Measurements from ENCODE around the gene RRAS2. TPM values are rescaled to one million over a fixed set of nuclear protein-coding genes. Genes with fewer than 3 reads are reported as not detected.

RRAS2 gene
- total and polyA plus RNA-seq, 2 donors (not counting 3 experiments of a cell fraction or from before 2014, with no cell fraction given) = 30.1 to 80.5 TPM

GRCh38 chr11:14336507-14337503, 22.2 kb downstream of the RRAS2 start:
- no peaks in the 10 kb centered on the region for H3K9me3 ChIP-seq (replicated peaks; ENCODE audit: control insufficient read depth, insufficient read depth, low read length)
- no peaks in the 10 kb centered on the region for H3K27me3 ChIP-seq (ENCODE audit: control insufficient read depth in 2 of 2, insufficient read depth in 2 of 2, low read length in 2 of 2)
- DNase-seq (ENCODE audit: low read depth, low spot score) (peak; percentile 71), FAIRE-seq (no peak)
- dilution Hi-C loops (cut with MboI; ENCODE audit: extremely low pct_ligation_motif_present, low sequenced_read_pairs) (no loop called here), intact Hi-C loops (cut with micrococcal nuclease) (no loop called here)
- no peak overlapping the region for H3K9ac ChIP-seq (replicated peaks; ENCODE audit: extremely low read depth, insufficient read depth, low read length)
- BruUV-seq (replicated peaks) = TSS peak; percentile 53
- H3K27ac ChIP-seq (ENCODE audit: insufficient read depth, low read depth, low read length) = peak overlapping the region; percentile 9
- H3K4me2 ChIP-seq (ENCODE audit: insufficient read depth, low read length) = no peak overlapping the region
- no peak overlapping the region for H3K4me3 ChIP-seq (replicated peaks in 1 of 3; ENCODE audit: insufficient read depth in 1 of 3, low read depth in 1 of 3, low read length in 3 of 3)
- CTCF ChIA-PET = interaction anchor here (1.4 to 3.0 kb wide), 5 partner anchors 9 to 118 kb away, joined by 4 to 12 read pairs (median 7); no protein-coding TSS in a partner anchor
- H2AFZ ChIP-seq (ENCODE audit: low read depth, low read length) = no peak overlapping the region
- TF ChIP-seq JUN (IDR thresholded peaks at IDR 0.05; ENCODE audit: borderline replicate concordance, insufficient read depth, insufficient read length, low read depth) (peak; percentile 36), CTCF (IDR thresholded peaks at IDR 0.05; ENCODE audit: extremely low read depth in 1 of 2, insufficient read depth in 1 of 2, low read depth in 1 of 2, low read length in 2 of 2) (no peak), POLR2A (IDR thresholded peaks at IDR 0.05; ENCODE audit: low read depth, low read length) (no peak), MYC (IDR thresholded peaks at IDR 0.05; ENCODE audit: low read depth, low read length) (no peak), POLR2AphosphoS5 (IDR thresholded peaks at IDR 0.05; ENCODE audit: insufficient read depth, low read depth, low read length) (peak; percentile 53), EZH2 (IDR thresholded peaks at IDR 0.05; ENCODE audit: borderline replicate concordance, low read depth, low read length, severe bottlenecking) (no peak), FOS (IDR thresholded peaks at IDR 0.05; ENCODE audit: borderline replicate concordance, insufficient read depth, low read length) (peak; percentile 89), MAX (IDR thresholded peaks at IDR 0.05; ENCODE audit: insufficient read depth, insufficient read length) (no peak), GATA2 (IDR thresholded peaks at IDR 0.05; ENCODE audit: insufficient read depth, insufficient read length, low read depth, low read length) (peak; percentile 80)
- no peaks in the 10 kb centered on the region for H3K36me3 ChIP-seq (ENCODE audit: control insufficient read depth in 2 of 2, extremely low read depth in 1 of 2, insufficient read depth in 2 of 2, low read length in 2 of 2)
- H3K4me1 ChIP-seq (ENCODE audit: control insufficient read depth, extremely low read depth, insufficient read depth, low read length) = peaks cover 17% of the 10 kb centered on the region
- peaks cover 96% of the 10 kb centered on the region for H3K79me2 ChIP-seq (ENCODE audit: control insufficient read depth, insufficient read depth, low read length)
- H3K9me1 ChIP-seq (replicated peaks; ENCODE audit: control insufficient read depth, extremely low read depth, insufficient read depth, low read length) = no peaks in the 10 kb centered on the region
- H4K20me1 ChIP-seq (replicated peaks; ENCODE audit: control insufficient read depth, extremely low read depth, insufficient read depth, low read length) = no peaks in the 10 kb centered on the region
- POLR2A ChIA-PET = no interaction called here

Data from endothelial cell of umbilical vein (primary cell).